GM21447 (cell line): ENCODE data around the gene NRARP.

ENCODE experiments used
- ATAC-seq: cut with Tn5 transposase; IDR thresholded peaks from one replicate; pipeline ENCODE4 v1.9.1; 2021; ENCODE audit not compliant: unreplicated experiment

NRARP gene

GRCh38 chr9:137311986-137312851 lies 10.1 kb upstream of the NRARP start:
- no peak for ATAC-seq

- no peak for ATAC-seq
Observed at GRCh38 chr9:137311171-137311985, 9.3 kb upstream of the NRARP start.

GRCh38 chr9:137310189-137311052 lies 8.3 kb upstream of the NRARP start:
- no peak for ATAC-seq

GRCh38 chr9:137309368-137310188 lies 7.5 kb upstream of the NRARP start:
- ATAC-seq = no peak

DNA sequence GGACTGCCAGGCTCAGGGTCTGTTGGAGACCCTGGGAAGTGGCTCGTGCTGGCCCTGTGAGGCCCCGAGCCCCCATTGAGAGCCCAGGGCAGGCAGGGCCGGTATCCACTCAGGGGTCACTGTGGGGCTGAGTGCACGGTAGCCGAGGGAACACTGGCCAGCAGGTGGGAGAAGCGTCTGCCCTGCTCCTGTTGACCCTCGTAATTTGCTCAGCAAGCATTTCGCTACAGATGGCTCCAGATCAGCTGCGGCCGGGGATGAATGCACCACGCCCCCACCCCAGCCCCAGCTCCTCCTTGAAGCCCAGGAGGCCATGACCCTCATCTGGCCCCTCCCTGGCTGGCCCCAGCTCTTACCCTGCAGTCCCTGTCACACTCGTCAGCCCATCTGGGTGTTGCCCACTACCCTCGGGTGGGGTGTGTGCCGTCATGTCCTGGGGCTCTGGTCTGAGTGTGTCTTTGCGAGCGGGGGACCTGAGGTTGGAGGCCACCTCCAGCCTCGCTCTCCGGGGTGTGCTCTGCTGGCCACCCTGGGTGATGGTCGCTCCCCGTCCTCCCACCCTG lies 6.1 kb upstream of the NRARP start:
- ATAC-seq = no peak

DNA sequence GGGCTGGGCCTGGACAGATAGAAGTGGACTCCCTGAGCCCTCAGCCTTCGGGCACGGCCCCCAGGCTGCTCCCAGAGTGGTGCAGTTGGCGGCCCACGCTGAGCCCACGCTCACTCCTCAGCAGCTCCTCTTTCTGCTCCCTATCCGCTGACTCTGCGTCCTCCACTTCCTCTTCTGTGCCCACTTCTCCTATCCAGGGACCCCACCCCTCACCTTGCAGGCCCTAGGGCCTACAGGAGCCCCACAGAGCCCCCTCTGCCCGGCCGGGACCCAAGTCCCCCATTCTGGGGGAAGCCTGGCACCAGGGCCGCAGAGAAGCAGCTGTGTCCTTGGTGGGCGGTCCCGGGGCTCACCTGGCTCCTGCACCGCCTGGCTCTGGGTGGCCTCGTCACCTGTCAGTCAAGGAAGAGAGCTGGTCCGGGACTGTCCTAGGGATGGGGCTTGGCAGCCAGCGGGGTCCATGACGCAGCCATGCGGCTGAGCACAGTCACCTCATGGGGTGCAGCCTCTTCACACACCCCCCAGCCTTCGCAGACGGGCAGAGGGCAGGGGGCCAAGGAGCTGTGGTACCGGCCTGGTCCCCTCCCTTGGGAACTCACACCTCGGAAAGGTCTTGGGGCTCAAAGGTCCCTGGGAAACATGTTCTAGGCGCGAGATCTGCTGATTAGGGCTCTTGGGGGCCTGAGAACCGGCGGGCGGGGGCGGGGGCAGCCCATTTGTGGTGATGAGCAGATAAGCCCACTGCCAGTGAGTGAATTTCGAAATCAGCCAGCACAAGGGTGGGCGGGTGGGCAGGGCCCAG lies 5.4 kb upstream of the NRARP start:
- no peak for ATAC-seq

DNA sequence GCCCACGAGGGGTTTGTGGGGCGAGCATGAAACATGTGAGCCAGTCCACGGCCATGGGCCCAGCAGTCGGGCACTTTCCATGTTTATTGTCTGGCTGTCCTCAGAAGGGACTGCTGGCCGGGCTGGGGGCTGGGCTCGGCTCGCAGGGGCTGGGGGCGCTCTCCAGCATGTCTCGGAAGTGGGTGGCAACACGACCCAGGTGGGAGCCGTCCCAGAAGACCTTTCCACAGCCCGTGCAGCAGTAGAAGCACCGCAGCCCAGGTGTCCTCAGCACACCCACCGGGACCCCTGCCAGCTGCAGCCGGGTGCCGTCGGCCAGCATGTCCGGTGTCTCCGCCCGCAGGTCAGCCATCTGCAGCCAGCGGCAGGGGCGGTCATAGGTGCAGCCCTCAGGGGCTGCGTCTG lies 4.8 kb upstream of the NRARP start:
- no peak for ATAC-seq

- no peak for ATAC-seq
Observed at GRCh38 chr9:137306066-137306849, 4.2 kb upstream of the NRARP start.

DNA sequence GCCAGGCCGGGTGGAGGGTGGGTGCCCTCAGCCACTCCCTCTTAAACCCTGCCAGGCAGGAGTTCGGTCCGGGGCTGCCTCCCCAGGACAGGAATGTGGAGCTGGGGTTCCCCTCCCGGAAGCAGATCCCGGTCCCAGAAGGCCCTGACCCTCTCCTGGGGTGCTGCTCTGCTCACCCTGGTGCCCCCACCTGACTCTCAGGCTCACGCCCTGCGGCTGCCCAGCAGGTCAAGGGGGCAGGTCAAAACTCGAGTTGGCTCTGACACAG lies 3.7 kb upstream of the NRARP start:
- no peak for ATAC-seq

GRCh38 chr9:137305060-137305797 lies 3.2 kb upstream of the NRARP start:
- ATAC-seq = no peak

DNA sequence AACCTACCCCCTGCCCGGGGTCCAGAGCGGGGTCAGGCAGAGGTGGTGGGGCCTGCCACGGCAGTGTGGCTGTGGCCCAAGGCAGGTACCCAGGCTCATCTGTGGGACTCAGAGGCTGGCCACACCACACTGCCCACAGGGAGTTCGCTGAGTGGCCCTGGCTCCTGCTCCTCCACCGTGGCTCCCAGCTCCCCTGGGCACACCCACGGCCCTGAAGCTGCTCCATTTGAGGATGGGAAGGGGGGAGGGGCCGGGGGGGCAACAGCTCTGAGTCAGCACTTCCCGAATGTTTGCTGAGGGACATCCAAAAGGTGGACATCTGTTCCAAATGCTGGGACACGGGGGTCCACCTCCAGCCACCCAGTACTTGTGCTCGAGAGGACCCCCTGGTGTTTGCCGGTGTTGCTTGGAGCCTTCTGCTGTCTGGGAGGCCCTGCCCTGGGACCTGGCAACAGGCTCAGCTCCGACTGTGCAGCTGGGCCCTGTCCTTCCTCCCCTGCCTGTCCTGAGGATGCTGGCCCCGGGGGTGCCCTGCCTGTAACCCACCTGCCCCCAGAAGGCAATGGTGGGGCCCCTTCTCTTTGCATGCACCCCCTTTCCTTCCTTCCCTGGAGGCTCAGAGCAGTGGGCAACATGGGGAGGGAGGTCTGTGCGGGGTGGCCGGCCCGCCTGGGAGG lies 2.5 kb upstream of the NRARP start:
- no peak for ATAC-seq

GRCh38 chr9:137303893-137304382 lies 1.9 kb upstream of the NRARP start:
- no peak for ATAC-seq

DNA sequence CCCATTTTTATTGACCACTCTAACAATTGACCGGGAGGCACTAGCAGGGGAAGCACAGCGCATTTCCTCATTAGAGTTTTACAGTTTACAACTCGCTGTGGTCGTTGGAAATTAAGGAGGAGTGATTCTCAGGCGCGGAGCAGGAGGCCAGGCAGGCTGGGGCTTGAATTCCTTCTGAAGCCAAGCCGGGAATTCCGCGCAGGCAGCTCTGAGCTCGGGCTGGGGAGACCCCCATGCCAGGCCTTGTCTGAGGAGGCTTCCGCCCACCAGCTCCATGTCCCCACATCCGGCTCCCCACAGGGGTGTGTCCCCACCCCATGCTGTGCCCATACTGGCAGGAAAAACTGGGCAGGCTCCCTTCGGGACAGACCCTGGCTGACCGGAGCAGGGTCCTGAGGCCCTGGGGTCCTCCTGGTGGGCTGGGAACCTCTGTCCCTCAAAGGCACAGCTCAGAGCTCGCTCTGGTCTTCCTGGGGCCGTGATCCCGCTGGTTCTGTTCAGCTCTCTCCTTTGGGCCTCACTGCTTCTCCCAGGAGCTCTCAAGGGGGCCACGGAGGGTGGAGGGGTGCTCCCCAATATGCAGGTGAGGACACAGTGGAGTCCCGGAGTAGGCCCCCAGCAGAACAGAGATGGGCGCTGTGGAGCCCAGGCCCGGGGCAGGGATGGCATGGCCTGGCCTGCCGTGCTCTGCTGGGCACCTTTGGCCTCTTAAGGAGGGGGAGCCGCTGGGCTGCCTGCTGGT lies 1.3 kb upstream of the NRARP start:
- no peak for ATAC-seq

DNA sequence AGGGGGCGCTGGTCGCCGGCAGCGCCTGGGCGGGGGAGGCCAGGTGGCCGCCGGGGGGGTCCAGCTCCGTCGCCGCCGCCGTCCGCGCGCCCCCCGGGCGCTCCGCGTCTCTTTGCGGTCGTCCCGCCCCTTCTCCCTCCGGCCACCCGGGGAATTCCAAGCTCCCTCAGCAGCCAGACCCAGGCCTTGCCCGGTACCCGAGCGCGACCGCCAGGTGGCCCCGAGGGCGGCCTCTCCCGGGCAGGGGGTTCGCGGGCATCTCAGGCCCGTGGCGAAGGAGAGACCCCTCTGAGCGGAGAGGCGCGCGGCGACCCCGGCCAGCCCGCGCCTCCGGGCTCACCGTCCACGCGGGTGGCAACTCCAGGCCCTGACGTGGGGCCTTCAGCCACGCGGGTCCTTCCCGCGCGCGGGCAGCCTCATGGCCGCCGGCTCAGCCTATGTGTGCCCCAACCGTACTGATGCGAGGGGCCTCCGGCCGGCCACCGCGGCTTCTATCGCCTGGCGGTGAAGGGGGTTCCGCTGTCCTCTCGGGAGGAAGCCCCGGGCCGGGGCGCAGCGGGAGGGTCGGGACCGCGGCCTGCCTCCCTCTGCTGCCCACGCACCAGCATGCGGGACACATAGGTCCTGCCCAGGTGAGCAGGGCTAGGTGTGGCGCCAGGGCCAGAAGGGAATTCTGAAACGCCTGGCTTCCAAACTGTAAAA lies 529 bp upstream of the NRARP start:
- peak; percentile 49 for ATAC-seq

DNA sequence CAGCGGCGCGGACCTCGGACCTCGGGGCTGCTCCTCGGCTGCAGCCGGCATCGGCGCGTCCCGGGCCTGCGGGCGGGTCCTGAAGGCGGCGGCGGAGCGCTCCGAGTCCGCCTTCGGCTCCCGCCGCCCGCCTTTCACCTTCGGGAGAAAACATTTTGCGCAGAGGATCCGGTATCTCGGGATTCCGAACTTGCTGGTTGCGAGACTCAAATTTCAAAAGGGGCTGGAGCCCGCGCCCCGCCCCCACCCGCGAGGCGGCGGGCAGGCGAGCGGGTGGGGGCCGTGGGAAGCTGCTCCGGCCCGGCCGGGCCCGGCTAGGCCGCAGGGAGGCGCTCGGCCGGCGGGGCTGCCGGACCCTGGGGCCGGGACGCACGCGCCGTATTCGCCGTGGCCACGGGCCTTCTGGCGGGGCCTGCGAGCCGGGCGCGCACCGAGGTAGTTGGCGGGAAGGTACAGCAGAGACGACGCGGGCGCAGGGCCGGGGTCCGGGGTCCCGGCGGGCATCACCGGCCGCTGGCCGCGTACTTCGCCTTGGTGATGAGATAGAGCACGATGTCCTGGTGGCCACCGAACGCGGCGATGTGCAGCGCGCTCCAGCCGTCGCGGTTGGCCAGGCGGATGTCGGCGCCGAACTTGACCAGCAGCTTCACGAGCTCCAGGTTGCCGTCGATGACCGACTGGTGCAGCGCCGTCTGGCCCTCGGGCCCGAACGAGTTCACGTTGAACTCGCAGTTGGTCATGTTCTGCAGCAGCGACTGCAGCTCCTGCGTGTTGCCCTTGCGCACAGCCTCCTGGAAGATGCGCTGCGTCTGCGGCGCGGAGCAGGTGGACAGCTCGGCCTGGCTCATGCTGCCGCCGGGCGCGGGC lies 757 bp downstream of the NRARP start:
- no peak for ATAC-seq
